ENCODE data around the gene FAM20C. TPM values are rescaled to one million over a fixed set of nuclear protein-coding genes. Genes with fewer than 3 reads are reported as not detected.

Gene FAM20C
- total and polyA plus RNA-seq, 4 donors, result 11.3 to 104 (median 57.5) TPM

DNA sequence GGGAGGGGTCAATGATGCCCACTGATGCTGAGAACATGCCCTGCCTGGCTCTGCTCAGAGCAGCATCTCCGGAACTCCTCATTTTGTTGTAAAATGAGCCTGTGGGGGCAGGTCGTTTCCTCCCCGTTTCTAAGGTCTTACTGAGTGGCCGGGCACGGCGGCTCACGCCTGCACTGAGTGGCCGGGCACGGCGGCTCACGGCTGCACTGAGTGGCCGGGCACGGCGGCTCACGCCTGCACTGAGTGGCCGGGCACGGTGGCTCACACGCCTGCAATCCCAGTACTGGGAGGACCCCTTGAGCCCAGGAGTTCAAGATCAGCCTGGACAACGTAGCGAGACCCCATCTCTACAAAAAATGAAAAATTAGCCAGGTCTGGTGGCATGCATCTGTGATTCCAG is 58.6 kb downstream of the FAM20C start:
- Histone ChIP-seq H3K27ac (ENCODE audit: low read depth in 1 of 2, low read length in 2 of 2) (no peak overlapping the region), H3K4me3 (ENCODE audit: low read length in 2 of 2) (no peak overlapping the region), H3K9me3 (ENCODE audit: control insufficient read depth, low read length) (no peaks in the 10 kb centered on the region), H3K27me3 (ENCODE audit: control insufficient read depth in 1 of 2, insufficient read depth in 2 of 2, low read length in 1 of 2) (no peaks in the 10 kb centered on the region), H3K4me1 (ENCODE audit: control insufficient read depth in 1 of 2, insufficient read depth in 2 of 2, low read length in 2 of 2) (no peaks in the 10 kb centered on the region), H3K36me3 (ENCODE audit: control insufficient read depth in 1 of 2, insufficient read depth in 2 of 2, low read length in 1 of 2) (peaks cover 0 to 1% of the 10 kb centered on the region in 2 donors)
- DNase-seq, result no peak
- intact Hi-C loops (cut with DNase I), result no loop called here
- no peak for ATAC-seq (ENCODE audit: low FRiP score)
- 93 to 96% methylated on average over 20 of the region's 20 CpGs for WGBS, 2 donors

DNA sequence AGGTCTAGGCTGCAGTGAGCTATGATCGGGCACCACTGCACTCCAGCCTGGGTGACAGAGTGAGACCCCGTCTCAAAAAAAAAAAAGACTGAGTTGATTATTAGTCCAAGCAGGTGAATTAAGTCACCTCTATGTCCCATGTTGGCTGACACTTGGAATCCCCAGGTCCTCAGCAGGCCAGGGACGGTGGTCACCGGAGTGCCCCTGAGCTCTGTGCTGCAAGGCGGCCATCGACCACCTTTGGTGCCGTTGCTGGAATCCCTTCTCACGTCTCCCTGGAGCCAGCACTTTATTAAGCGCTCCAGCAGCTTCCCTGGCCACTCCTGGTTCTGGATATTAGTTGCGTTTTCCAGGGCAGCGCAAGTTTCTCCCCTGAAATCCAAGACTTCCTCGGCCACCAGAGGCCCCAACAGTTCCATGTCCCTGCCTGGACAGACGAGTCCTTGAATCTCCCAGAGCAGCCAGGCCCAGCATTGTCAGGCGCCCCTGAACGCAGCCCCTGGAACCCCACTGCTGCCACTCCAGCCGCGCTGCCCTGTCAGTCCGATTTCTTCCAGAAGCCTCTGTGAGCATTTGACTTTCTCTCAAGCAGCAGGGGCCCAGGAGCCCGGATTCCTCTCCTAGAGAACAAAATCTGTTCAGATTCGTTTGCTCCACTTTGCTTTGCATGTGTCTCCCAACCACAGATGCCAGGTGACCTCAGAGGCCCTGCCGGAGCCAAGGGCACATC is 59.2 kb downstream of the FAM20C start:
- Histone ChIP-seq H3K27ac (ENCODE audit: low read depth in 1 of 2, low read length in 2 of 2) (no peak overlapping the region), H3K4me3 (ENCODE audit: low read length in 2 of 2) (no peak overlapping the region), H3K27me3 (ENCODE audit: control insufficient read depth in 1 of 2, insufficient read depth in 2 of 2, low read length in 1 of 2) (no peaks in the 10 kb centered on the region), H3K9me3 (ENCODE audit: control insufficient read depth, low read length) (no peaks in the 10 kb centered on the region), H3K4me1 (ENCODE audit: control insufficient read depth in 1 of 2, insufficient read depth in 2 of 2, low read length in 2 of 2) (no peaks in the 10 kb centered on the region), H3K36me3 (ENCODE audit: control insufficient read depth in 1 of 2, insufficient read depth in 2 of 2, low read length in 1 of 2) (peaks cover 0 to 4% of the 10 kb centered on the region in 2 donors)
- intact Hi-C loops (cut with DNase I), result no loop called here
- no peak for ATAC-seq (ENCODE audit: low FRiP score)
- no peak for DNase-seq
- 90 to 91% methylated on average over 21 of the region's 21 CpGs for WGBS, 2 donors

DNA sequence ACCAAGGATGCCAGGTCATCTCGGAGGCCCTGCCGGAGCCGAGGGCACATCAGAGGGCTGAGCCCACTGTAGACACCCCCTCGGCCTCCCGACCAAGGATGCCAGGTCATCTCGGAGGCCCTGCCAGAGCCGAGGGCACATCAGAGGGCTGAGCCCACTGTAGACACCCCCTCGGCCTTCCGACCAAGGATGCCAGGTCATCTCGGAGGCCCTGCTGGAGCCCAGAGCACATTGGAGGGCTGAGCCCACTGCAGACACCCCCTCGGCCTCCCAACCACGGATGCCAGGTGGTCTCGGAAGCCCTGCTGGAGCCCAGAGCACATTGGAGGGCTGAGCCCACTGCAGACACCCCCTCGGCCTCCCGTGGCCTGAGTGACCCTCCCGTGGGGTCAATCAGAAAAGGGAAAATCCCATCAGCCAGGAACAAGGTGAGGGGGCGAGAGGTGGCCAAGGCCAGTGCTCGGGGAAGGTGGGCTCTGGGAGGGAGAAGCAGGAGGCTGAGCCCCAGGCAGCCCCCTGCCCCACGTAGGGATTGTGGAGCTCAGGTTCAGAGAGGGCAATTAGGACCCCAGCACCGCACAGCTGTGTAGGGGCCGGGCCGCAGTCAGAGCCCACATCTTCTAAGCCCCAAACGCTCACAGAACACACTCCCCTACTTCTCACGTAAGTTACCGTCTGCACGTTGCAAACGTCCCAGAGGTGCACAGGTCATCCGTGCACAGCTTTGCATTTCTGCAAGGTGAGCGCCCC is 60.0 kb downstream of the FAM20C start:
- DNase-seq (no peak), ATAC-seq (ENCODE audit: low FRiP score) (no peak)
- Histone ChIP-seq H3K27me3 (ENCODE audit: control insufficient read depth in 1 of 2, insufficient read depth in 2 of 2, low read length in 1 of 2) (no peaks in the 10 kb centered on the region), H3K4me3 (ENCODE audit: low read length in 2 of 2) (no peak overlapping the region), H3K36me3 (ENCODE audit: control insufficient read depth in 1 of 2, insufficient read depth in 2 of 2, low read length in 1 of 2) (peaks cover 0 to 8% of the 10 kb centered on the region in 2 donors), H3K4me1 (ENCODE audit: control insufficient read depth in 1 of 2, insufficient read depth in 2 of 2, low read length in 2 of 2) (no peaks in the 10 kb centered on the region), H3K9me3 (ENCODE audit: control insufficient read depth, low read length) (no peaks in the 10 kb centered on the region), H3K27ac (ENCODE audit: low read depth in 1 of 2, low read length in 2 of 2) (no peak overlapping the region)
- WGBS, 2 donors, result 94 to 95% methylated on average over 29 of the region's 29 CpGs
- intact Hi-C loops (cut with DNase I), result no loop called here

DNA sequence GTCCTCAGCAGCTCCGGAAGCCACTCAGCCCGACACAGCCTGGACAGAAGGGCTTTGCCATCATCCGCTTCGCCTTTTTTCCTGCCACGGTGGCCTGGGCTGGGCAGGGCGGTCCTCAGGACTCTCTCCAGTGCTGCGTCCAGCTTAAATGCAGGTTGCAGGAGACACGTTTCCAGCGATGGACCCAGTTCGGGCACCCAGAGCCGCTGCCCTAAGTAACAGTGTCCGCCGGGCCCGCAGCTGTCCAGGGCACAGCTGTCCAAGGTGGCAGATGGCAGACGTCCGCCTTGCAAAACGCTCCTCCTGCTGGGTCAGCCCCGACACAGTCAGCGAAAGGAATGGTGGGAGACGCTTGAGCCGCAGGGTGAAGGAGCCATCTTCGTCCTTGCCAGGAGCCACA is 60.6 kb downstream of the FAM20C start:
- H3K4me1 ChIP-seq (ENCODE audit: control insufficient read depth in 1 of 2, insufficient read depth in 2 of 2, low read length in 2 of 2), result no peaks in the 10 kb centered on the region
- intact Hi-C loops (cut with DNase I), result no loop called here
- H3K27me3 ChIP-seq (ENCODE audit: control insufficient read depth in 1 of 2, insufficient read depth in 2 of 2, low read length in 1 of 2), result no peaks in the 10 kb centered on the region
- no peak overlapping the region for H3K4me3 ChIP-seq (ENCODE audit: low read length in 2 of 2)
- 94 to 96% methylated on average over 22 of the region's 22 CpGs for WGBS, 2 donors
- ATAC-seq (ENCODE audit: low FRiP score), result no peak
- no peaks in the 10 kb centered on the region for H3K9me3 ChIP-seq (ENCODE audit: control insufficient read depth, low read length)
- no peak overlapping the region for H3K27ac ChIP-seq (ENCODE audit: low read depth in 1 of 2, low read length in 2 of 2)
- DNase-seq, result no peak
- peaks cover 0 to 8% of the 10 kb centered on the region in 2 donors for H3K36me3 ChIP-seq (ENCODE audit: control insufficient read depth in 1 of 2, insufficient read depth in 2 of 2, low read length in 1 of 2)

DNA sequence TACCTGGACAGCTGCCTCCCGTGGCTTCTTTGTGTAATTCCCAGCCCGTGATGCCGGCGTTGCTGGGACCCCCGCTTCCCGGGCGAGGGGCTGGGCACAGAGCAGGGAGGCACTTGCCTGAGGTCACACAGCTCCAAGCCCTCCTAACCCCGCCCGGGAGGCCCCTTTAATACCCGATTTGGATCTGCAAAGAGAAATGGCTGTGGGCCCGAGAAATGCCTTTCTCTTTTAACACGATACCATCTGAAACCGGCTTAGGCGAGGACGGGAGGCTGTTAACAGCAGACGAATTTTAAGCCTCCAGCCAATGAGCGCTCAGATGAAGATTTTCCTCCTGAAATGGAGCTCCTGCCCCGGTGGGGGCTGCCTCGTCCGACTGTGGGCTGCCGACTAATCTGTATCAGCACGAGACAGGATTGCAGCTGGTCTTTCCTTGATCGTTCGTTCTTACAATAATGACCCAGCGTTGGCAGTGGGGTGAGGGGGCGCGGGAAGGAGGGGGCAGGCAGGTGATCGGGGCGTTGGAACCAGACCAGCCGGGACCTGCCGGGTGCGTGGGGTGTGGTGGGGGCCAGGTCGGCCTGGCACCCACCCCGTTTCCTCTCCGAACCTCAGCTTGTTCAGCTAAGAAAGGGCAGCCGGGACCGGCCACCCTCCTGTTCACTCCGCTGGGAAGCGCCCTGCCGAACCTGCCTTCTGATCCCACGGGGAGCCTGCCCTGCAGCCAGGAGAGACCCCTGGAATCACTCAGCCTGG is 61.4 kb downstream of the FAM20C start:
- intact Hi-C loops (cut with DNase I), result no loop called here

DNA sequence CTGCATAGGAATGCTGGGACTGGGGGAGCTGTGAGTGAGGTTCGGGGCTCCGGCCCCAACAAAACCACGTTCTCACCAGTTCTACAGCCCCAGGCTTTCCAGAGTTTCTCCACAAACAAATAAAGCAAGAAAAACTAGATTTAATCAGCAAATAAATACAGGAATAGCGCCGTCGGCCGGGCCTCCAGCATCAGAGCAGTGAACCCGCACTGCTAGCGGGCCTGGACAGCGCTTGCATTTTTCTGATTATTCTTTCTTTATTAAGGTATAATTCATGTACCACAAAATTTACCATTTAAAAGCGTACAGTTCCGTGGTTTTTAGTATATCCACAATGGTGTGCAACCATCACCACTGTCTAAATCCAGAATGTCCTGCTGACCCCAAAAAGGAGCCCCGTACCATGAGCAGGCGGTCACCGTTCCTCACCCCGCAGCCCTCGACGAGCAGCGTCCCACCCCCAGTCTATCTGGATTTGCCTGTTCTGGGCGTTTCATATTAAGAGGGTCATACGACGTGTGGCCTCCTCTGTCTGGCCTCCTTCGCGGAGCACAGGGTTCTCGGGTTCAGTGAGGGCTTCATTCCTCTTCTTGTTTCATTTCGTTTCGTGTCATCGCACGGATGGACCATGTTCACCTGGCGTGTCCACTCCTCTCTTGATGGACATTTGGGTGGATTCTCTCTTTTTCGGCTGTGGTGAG is 62.1 kb downstream of the FAM20C start:
- H3K36me3 ChIP-seq (ENCODE audit: control insufficient read depth in 1 of 2, insufficient read depth in 2 of 2, low read length in 1 of 2), result peaks cover 0 to 12% of the 10 kb centered on the region in 2 donors
- DNase-seq, result peak; percentile 26 to 58
- intact Hi-C loops (cut with DNase I), result no loop called here
- no peaks in the 10 kb centered on the region for H3K27me3 ChIP-seq (ENCODE audit: control insufficient read depth in 1 of 2, insufficient read depth in 2 of 2, low read length in 1 of 2)
- ATAC-seq (ENCODE audit: low FRiP score), result no peak
- H3K27ac ChIP-seq (ENCODE audit: low read depth in 1 of 2, low read length in 2 of 2), result no peak overlapping the region
- no peaks in the 10 kb centered on the region for H3K9me3 ChIP-seq (ENCODE audit: control insufficient read depth, low read length)
- no peaks in the 10 kb centered on the region for H3K4me1 ChIP-seq (ENCODE audit: control insufficient read depth in 1 of 2, insufficient read depth in 2 of 2, low read length in 2 of 2)
- 94 to 98% methylated on average over 31 of the region's 31 CpGs for WGBS, 2 donors
- no peak overlapping the region for H3K4me3 ChIP-seq (ENCODE audit: low read length in 2 of 2)

More for the DNA sequence above, 61.4 kb downstream of the FAM20C start:
- Histone ChIP-seq H3K27me3 (ENCODE audit: control insufficient read depth in 1 of 2, insufficient read depth in 2 of 2, low read length in 1 of 2) (no peaks in the 10 kb centered on the region), H3K27ac (ENCODE audit: low read depth in 1 of 2, low read length in 2 of 2) (no peak overlapping the region), H3K9me3 (ENCODE audit: control insufficient read depth, low read length) (no peaks in the 10 kb centered on the region), H3K4me1 (ENCODE audit: control insufficient read depth in 1 of 2, insufficient read depth in 2 of 2, low read length in 2 of 2) (no peaks in the 10 kb centered on the region), H3K36me3 (ENCODE audit: control insufficient read depth in 1 of 2, insufficient read depth in 2 of 2, low read length in 1 of 2) (peaks cover 0 to 8% of the 10 kb centered on the region in 2 donors), H3K4me3 (ENCODE audit: low read length in 2 of 2) (no peak overlapping the region)
- WGBS, 2 donors, result 94 to 95% methylated on average over 41 of the region's 41 CpGs
- ATAC-seq (ENCODE audit: low FRiP score) (no peak), DNase-seq (peak in 1 of 2 donors; percentile 27)

DNA sequence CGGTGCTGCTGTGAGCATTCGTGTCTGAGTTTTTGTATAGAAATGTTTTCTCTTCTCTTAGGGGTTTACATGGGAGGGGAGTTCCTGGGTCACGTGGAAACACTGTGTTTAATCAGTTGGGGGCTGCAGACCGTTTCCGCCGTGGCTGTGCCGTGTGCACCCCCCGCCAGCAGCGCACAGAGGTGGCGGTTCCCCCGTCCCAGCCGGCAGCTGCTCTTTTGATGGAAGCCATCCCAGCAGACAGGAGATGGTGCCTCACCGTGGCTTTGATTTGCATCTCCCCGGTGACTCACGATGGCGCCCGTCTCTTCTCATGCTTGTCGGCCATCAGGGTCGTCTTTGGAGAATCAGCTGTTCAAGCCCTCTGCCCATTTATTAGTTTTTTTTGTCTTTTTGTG is 62.7 kb downstream of the FAM20C start:
- no peaks in the 10 kb centered on the region for H3K9me3 ChIP-seq (ENCODE audit: control insufficient read depth, low read length)
- H3K36me3 ChIP-seq (ENCODE audit: control insufficient read depth in 1 of 2, insufficient read depth in 2 of 2, low read length in 1 of 2), result peaks cover 0 to 14% of the 10 kb centered on the region in 2 donors
- ATAC-seq (ENCODE audit: low FRiP score), result no peak
- H3K4me1 ChIP-seq (ENCODE audit: control insufficient read depth in 1 of 2, insufficient read depth in 2 of 2, low read length in 2 of 2), result no peaks in the 10 kb centered on the region
- no peaks in the 10 kb centered on the region for H3K27me3 ChIP-seq (ENCODE audit: control insufficient read depth in 1 of 2, insufficient read depth in 2 of 2, low read length in 1 of 2)
- DNase-seq, result peak; percentile 10 to 44
- WGBS, 2 donors, result 96 to 97% methylated on average over 19 of the region's 19 CpGs
- H3K27ac ChIP-seq (ENCODE audit: low read depth in 1 of 2, low read length in 2 of 2), result no peak overlapping the region
- intact Hi-C loops (cut with DNase I), result no loop called here
- no peak overlapping the region for H3K4me3 ChIP-seq (ENCODE audit: low read length in 2 of 2)

DNA sequence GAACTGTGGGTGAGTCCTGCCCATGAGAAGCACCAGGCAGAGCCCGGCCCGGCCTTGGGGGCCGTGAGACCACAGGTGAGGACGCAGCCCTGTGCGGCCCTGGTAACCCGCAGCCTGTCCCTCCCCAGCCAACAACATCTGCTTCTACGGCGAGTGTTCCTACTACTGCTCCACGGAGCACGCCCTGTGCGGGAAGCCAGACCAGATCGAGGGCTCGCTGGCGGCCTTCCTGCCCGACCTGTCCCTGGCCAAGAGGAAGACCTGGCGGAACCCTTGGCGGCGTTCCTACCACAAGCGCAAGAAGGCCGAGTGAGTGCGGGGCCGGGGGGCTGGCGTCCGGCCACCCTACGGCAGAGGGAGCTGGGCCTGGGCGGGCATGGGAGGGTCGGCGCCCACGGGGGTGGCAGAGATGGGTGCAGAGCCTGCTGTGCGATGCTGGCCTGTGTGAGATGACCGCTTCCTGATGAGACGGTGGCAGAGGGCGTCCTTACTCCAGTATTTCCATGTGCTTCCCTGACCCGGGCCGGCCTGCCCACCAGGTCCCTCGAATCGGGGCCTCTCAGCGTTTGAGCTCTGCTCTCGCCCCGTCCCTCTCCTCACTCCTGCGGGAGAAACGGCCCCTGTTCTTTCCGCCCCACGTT is 63.5 kb downstream of the FAM20C start:
- no peaks in the 10 kb centered on the region for H3K27me3 ChIP-seq (ENCODE audit: control insufficient read depth in 1 of 2, insufficient read depth in 2 of 2, low read length in 1 of 2)
- DNase-seq (peak; percentile 43 to 78), ATAC-seq (ENCODE audit: low FRiP score) (no peak)
- intact Hi-C loops (cut with DNase I), result no loop called here
- no peak overlapping the region for H3K27ac ChIP-seq (ENCODE audit: low read depth in 1 of 2, low read length in 2 of 2)
- 95 to 97% methylated on average over 44 of the region's 44 CpGs for WGBS, 2 donors
- H3K9me3 ChIP-seq (ENCODE audit: control insufficient read depth, low read length), result no peaks in the 10 kb centered on the region
- peaks cover 0 to 14% of the 10 kb centered on the region in 2 donors for H3K36me3 ChIP-seq (ENCODE audit: control insufficient read depth in 1 of 2, insufficient read depth in 2 of 2, low read length in 1 of 2)
- H3K4me1 ChIP-seq (ENCODE audit: control insufficient read depth in 1 of 2, insufficient read depth in 2 of 2, low read length in 2 of 2), result no peaks in the 10 kb centered on the region
- H3K4me3 ChIP-seq (ENCODE audit: low read length in 2 of 2), result no peak overlapping the region

All from aorta (tissue), 5 donors.